Measurements from ENCODE around the gene PELI1. TPM values are rescaled to one million over a fixed set of nuclear protein-coding genes. Genes with fewer than 3 reads are reported as not detected.

The PELI1 gene
- total and polyA plus RNA-seq, 2 donors (not counting 3 experiments of a cell fraction or from before 2014, with no cell fraction given), result 14.2 to 30.9 TPM

DNA sequence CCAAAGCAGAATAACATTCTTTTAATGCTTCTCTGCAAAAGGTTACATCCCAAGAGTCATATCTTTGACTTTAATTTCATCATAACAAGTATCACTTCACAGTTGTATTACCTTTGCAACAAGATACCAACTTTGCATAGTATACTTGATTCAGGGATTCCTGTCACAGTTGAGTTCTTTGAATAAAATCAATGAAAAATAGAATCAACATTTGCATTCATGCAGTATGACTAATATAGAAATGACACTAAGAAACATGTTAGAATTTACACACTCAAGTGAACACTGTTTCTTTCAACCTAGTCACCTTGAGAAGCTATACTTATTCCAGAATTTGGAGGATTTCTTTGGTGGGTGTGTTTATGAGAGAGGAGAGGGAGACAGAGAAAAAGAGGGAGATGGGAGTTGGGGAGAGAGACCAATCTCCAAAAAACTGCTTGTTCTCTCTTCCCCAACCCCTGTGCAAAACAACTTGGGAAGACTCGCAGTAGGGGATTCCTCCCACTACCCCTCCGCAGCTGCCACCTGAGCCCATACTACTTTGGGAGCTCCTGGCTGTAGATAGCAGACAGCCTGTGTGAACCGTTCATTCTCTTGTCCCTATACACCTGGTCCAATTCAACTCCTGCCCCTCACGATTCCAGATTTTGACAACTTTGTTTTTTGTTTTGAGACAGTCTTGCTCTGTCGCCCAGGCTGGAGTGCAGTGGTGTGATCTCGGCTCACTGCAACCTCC is 57.7 kb downstream of the PELI1 start:
- no peak for DNase-seq (ENCODE audit: low read depth, low spot score)
- ChIA-PET POLR2A (no interaction called here), CTCF (interaction anchor here (2.5 kb wide), 1 partner anchor 37 kb away, joined by 7 read pairs; no protein-coding TSS in a partner anchor)
- intact Hi-C loops (cut with micrococcal nuclease) (no loop called here), dilution Hi-C loops (cut with MboI; ENCODE audit: extremely low pct_ligation_motif_present, low sequenced_read_pairs) (no loop called here)
- no peak for TF ChIP-seq POLR2A (IDR thresholded peaks at IDR 0.05; ENCODE audit: low read depth, low read length)
- TF ChIP-seq, protein P1, sequence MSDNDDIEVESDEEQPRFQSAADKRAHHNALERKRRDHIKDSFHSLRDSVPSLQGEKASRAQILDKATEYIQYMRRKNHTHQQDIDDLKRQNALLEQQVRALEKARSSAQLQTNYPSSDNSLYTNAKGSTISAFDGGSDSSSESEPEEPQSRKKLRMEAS (IDR thresholded peaks at IDR 0.05; ENCODE audit: insufficient read depth, insufficient read length), result no peak
- no peak for TF ChIP-seq GATA2 (IDR thresholded peaks at IDR 0.05; ENCODE audit: insufficient read depth, insufficient read length, low read depth, low read length)
- TF ChIP-seq, protein P2, sequence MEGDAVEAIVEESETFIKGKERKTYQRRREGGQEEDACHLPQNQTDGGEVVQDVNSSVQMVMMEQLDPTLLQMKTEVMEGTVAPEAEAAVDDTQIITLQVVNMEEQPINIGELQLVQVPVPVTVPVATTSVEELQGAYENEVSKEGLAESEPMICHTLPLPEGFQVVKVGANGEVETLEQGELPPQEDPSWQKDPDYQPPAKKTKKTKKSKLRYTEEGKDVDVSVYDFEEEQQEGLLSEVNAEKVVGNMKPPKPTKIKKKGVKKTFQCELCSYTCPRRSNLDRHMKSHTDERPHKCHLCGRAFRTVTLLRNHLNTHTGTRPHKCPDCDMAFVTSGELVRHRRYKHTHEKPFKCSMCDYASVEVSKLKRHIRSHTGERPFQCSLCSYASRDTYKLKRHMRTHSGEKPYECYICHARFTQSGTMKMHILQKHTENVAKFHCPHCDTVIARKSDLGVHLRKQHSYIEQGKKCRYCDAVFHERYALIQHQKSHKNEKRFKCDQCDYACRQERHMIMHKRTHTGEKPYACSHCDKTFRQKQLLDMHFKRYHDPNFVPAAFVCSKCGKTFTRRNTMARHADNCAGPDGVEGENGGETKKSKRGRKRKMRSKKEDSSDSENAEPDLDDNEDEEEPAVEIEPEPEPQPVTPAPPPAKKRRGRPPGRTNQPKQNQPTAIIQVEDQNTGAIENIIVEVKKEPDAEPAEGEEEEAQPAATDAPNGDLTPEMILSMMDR (IDR thresholded peaks at IDR 0.05; ENCODE audit: extremely low read depth in 1 of 2, insufficient read depth in 1 of 2, low read depth in 1 of 2, low read length in 2 of 2), result no peak
- no peak for TF ChIP-seq MYC (IDR thresholded peaks at IDR 0.05; ENCODE audit: low read depth, low read length)
- TF ChIP-seq JUN (IDR thresholded peaks at IDR 0.05; ENCODE audit: borderline replicate concordance, insufficient read depth, insufficient read length, low read depth), result no peak
- no peak for TF ChIP-seq EZH2 (IDR thresholded peaks at IDR 0.05; ENCODE audit: borderline replicate concordance, low read depth, low read length, severe bottlenecking)
- TF ChIP-seq POLR2AphosphoS5 (IDR thresholded peaks at IDR 0.05; ENCODE audit: insufficient read depth, low read depth, low read length), result no peak
- TF ChIP-seq FOS (IDR thresholded peaks at IDR 0.05; ENCODE audit: borderline replicate concordance, insufficient read depth, low read length), result no peak
- no peaks in the 10 kb centered on the region for H4K20me1 ChIP-seq (replicated peaks; ENCODE audit: control insufficient read depth, extremely low read depth, insufficient read depth, low read length)
- BruUV-seq (replicated peaks), result no TSS peak
- FAIRE-seq, result no peak
- peaks cover 0 to 2% of the 10 kb centered on the region in 2 experiments for H3K36me3 ChIP-seq (ENCODE audit: control insufficient read depth in 2 of 2, extremely low read depth in 1 of 2, insufficient read depth in 2 of 2, low read length in 2 of 2)
- H3K9ac ChIP-seq (replicated peaks; ENCODE audit: extremely low read depth, insufficient read depth, low read length), result no peak overlapping the region
- no peaks in the 10 kb centered on the region for H3K9me1 ChIP-seq (replicated peaks; ENCODE audit: control insufficient read depth, extremely low read depth, insufficient read depth, low read length)
- H3K4me2 ChIP-seq (ENCODE audit: insufficient read depth, low read length), result no peak overlapping the region
- no peaks in the 10 kb centered on the region for H3K9me3 ChIP-seq (replicated peaks; ENCODE audit: control insufficient read depth, insufficient read depth, low read length)
- no peaks in the 10 kb centered on the region for H3K79me2 ChIP-seq (ENCODE audit: control insufficient read depth, insufficient read depth, low read length)
- H3K27me3 ChIP-seq (ENCODE audit: control insufficient read depth in 2 of 2, insufficient read depth in 2 of 2, low read length in 2 of 2), result no peaks in the 10 kb centered on the region
- no peaks in the 10 kb centered on the region for H3K4me1 ChIP-seq (ENCODE audit: control insufficient read depth, extremely low read depth, insufficient read depth, low read length)
- no peak overlapping the region for H3K27ac ChIP-seq (ENCODE audit: insufficient read depth, low read depth, low read length)
- H3K4me3 ChIP-seq (replicated peaks in 1 of 3; ENCODE audit: insufficient read depth in 1 of 3, low read depth in 1 of 3, low read length in 3 of 3), result no peak overlapping the region
- no peak overlapping the region for H2AFZ ChIP-seq (ENCODE audit: low read depth, low read length)
